ENCODE results near the gene LRRC28.

The LRRC28 gene

DNA sequence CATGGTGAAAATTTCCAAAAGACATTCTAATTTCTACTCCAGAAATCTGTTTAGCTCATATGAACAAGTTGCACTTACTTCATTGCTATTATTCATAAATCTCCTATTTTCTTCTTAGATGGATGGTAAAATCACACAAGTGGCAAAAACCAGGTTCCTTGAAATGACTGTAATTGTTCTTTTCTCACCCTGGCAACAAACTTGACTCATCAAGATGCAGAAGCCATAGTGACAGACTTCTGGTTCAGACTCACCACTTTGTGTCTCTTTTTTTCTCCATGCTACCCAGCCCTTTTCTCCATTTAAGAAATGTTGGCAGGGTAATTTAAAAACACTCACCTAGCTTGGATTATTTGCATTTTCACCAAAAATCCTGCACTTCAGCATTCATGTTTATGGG lies 82.1 kb downstream of the LRRC28 start:
- Histone ChIP-seq H3K36me3 (peaks cover 15% of the 10 kb centered on the region; the same call in 1 of the 2 replicates), H3K4me1 (peaks cover 5% of the 10 kb centered on the region; the same call in 1 of the 2 replicates), H3K27ac (no peak overlapping the region), H3K27me3 (no peaks in the 10 kb centered on the region), H3K9ac (no peak overlapping the region), H3K4me2 (no peak overlapping the region), H3K9me3 (no peaks in the 10 kb centered on the region), H4K20me1 (no peaks in the 10 kb centered on the region), H3K4me3 (no peak overlapping the region)
- no peak for TF ChIP-seq Cebpa-rat (IDR thresholded peaks at IDR 0.05)

DNA sequence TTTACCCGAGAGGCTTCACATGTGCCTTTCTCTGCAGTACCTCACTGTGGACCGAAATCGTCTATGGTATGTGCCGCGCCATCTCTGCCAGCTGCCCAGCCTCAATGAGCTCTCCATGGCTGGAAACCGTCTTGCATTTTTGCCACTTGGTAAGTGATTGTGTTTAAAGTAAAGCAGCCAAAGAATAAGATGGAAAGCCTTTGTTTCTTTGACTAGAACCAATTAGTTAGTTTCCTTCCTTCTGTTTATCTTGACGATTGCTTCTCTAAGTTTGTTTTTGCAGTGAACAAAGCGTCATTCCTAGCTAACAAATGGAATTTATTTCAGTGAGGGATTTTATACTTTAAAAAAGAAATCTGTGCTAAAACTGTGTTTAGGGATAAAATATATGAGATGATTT lies 82.7 kb downstream of the LRRC28 start:
- peaks cover 15% of the 10 kb centered on the region; the same call in 1 of the 2 replicates for H3K36me3 ChIP-seq
- H3K27me3 ChIP-seq, result no peaks in the 10 kb centered on the region
- H3K4me3 ChIP-seq, result no peak overlapping the region
- H3K9me3 ChIP-seq, result no peaks in the 10 kb centered on the region
- H3K27ac ChIP-seq, result no peak overlapping the region
- no peaks in the 10 kb centered on the region for H4K20me1 ChIP-seq
- H3K9ac ChIP-seq, result no peak overlapping the region
- TF ChIP-seq Cebpa-rat (IDR thresholded peaks at IDR 0.05), result no peak
- H3K4me2 ChIP-seq, result no peak overlapping the region
- H3K4me1 ChIP-seq, result peaks cover 5% of the 10 kb centered on the region; the same call in 1 of the 2 replicates

DNA sequence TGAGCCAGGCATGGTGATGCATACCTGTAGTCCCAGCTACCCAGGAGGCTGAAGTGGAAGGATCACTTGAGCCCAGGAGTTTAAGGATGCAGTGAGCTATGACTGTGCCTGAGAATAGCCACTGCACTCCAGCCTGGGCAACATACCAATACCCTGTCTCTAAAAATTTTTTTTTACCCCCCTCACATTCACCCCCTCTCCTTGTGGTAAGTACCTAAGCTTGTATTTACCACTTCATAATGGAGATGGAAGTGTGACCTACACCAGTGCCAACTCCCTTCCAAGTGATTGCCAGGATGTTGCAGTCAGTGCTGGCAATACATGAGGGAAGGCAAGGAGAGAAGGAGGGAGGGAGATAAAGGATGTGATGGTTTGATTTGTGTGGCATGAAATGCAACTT lies 84.2 kb downstream of the LRRC28 start:
- no peak overlapping the region for H3K9ac ChIP-seq
- peaks cover 15% of the 10 kb centered on the region; the same call in 1 of the 2 replicates for H3K36me3 ChIP-seq
- H3K9me3 ChIP-seq, result no peaks in the 10 kb centered on the region
- H3K4me3 ChIP-seq, result no peak overlapping the region
- no peak overlapping the region for H3K27ac ChIP-seq
- H3K4me2 ChIP-seq, result no peak overlapping the region
- H3K4me1 ChIP-seq, result peaks cover 5% of the 10 kb centered on the region; the same call in 1 of the 2 replicates
- H3K27me3 ChIP-seq, result no peaks in the 10 kb centered on the region
- H4K20me1 ChIP-seq, result no peaks in the 10 kb centered on the region
- TF ChIP-seq Cebpa-rat (IDR thresholded peaks at IDR 0.05), result no peak

DNA sequence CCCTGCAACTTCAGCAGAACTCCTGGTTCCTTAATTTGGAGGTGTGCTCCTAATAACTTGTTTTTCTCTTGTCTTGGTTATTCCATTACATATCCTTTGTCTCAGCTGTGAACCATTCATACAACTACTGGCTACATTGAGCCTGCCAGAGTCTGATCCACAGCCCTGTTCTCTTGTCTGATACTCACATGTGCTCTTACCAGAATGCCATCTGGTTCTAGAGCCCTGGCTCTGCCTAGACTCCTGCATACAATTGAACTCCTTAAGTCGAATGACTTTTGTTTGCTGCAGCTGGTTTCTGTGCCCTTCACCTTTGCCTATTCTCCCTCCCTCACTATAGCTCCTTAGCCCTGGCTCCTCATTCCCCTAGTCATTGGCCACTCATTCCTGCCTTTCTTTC lies 85.5 kb downstream of the LRRC28 start:
- H3K27ac ChIP-seq, result no peak overlapping the region

DNA sequence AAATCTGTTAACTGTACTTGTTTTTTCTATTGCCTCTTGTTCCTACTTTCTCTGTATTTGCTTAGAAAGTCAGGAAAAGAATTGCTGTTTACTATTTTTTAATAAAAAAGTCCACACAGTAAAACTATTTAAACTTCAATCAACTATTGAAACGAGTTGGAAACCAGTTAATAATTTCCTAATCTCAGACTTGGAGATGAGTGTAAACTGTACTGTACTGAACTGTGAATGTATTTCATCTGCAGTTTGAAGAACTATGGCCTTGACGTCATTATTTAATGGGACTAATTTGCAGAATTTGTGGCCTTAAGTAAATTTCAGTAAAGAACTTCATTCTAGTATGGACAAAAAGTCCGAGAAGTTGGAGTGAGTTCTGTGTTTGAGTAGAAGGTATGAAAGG lies 89.1 kb downstream of the LRRC28 start:
- H3K4me1 ChIP-seq, result peaks cover 22% of the 10 kb centered on the region
- H3K27ac ChIP-seq, result no peak overlapping the region
- no peak overlapping the region for H3K4me3 ChIP-seq
- no peak for TF ChIP-seq Cebpa-rat (IDR thresholded peaks at IDR 0.05)
- no peak overlapping the region for H3K9ac ChIP-seq
- peaks cover 14% of the 10 kb centered on the region; the same call in 1 of the 2 replicates for H3K36me3 ChIP-seq
- no peaks in the 10 kb centered on the region for H4K20me1 ChIP-seq
- no peak overlapping the region for H3K4me2 ChIP-seq
- H3K9me3 ChIP-seq, result no peaks in the 10 kb centered on the region
- H3K27me3 ChIP-seq, result no peaks in the 10 kb centered on the region

More for the DNA sequence above, 85.5 kb downstream of the LRRC28 start:
- no peaks in the 10 kb centered on the region for H3K9me3 ChIP-seq
- TF ChIP-seq Cebpa-rat (IDR thresholded peaks at IDR 0.05), result no peak
- H3K27me3 ChIP-seq, result no peaks in the 10 kb centered on the region
- H4K20me1 ChIP-seq, result no peaks in the 10 kb centered on the region
- H3K4me1 ChIP-seq, result no peaks in the 10 kb centered on the region
- no peak overlapping the region for H3K9ac ChIP-seq
- no peak overlapping the region for H3K4me2 ChIP-seq
- H3K36me3 ChIP-seq, result peaks cover 15% of the 10 kb centered on the region; the same call in 1 of the 2 replicates
- H3K4me3 ChIP-seq, result no peak overlapping the region

DNA sequence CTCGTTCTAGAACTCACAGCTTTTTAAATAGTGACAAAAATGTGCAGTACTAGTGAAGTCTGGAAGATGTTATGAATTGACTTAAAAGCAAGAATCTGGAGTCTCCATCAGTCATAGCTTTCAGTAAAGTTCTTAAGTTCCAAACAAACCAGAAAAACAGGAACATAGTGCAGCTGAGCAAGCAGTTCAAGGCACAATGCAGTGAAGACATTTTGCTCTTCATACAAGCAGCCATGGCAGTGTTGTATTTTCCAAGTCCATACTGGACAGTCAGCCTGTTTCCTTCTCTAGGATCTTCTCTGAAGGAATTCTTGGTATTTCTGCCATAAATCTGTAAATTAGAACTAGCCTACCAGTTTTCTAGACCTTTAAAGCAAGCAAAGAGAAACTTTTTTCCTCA lies 90.5 kb downstream of the LRRC28 start:
- no peak overlapping the region for H3K9ac ChIP-seq
- H3K9me3 ChIP-seq, result 0 out of 2 replicates have a peak, but pooled peaks cover 5% of the 10 kb centered on the region
- H3K27ac ChIP-seq, result no peak overlapping the region
- H3K4me2 ChIP-seq, result no peak overlapping the region
- TF ChIP-seq Cebpa-rat (IDR thresholded peaks at IDR 0.05), result no peak
- H3K4me3 ChIP-seq, result no peak overlapping the region
- H3K4me1 ChIP-seq, result peaks cover 30% of the 10 kb centered on the region
- no peaks in the 10 kb centered on the region for H4K20me1 ChIP-seq
- peaks cover 10% of the 10 kb centered on the region; the same call in 1 of the 2 replicates for H3K36me3 ChIP-seq
- no peaks in the 10 kb centered on the region for H3K27me3 ChIP-seq

DNA sequence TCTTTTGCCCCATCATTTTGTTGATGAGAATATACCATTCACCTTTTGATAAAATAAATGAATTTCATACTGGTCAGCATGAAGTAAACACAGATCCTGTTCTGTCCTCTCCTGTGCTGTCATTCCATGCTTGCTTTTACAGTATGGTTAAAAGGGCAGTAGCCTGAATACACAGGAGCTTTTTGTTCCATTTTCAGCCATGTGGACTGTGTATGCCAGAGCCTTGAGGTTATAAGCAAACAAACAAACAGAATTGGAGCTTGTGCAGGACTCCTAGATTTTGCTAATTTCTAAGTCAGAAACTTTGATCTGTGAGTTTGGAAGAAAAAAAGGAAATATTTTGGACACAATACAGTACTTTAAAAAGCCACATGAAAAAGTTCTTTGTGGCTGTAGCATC lies 91.9 kb downstream of the LRRC28 start:
- TF ChIP-seq Cebpa-rat (IDR thresholded peaks at IDR 0.05), result no peak
- H4K20me1 ChIP-seq, result no peaks in the 10 kb centered on the region
- H3K4me3 ChIP-seq, result no peak overlapping the region
- H3K9me3 ChIP-seq, result 0 out of 2 replicates have a peak, but pooled peaks cover 5% of the 10 kb centered on the region
- no peak overlapping the region for H3K9ac ChIP-seq
- H3K36me3 ChIP-seq, result peaks cover 5% of the 10 kb centered on the region; the same call in 1 of the 2 replicates
- no peak overlapping the region for H3K27ac ChIP-seq
- peak overlapping the region; percentile 16 for H3K4me2 ChIP-seq
- no peaks in the 10 kb centered on the region for H3K27me3 ChIP-seq
- H3K4me1 ChIP-seq, result peaks cover 30% of the 10 kb centered on the region

DNA sequence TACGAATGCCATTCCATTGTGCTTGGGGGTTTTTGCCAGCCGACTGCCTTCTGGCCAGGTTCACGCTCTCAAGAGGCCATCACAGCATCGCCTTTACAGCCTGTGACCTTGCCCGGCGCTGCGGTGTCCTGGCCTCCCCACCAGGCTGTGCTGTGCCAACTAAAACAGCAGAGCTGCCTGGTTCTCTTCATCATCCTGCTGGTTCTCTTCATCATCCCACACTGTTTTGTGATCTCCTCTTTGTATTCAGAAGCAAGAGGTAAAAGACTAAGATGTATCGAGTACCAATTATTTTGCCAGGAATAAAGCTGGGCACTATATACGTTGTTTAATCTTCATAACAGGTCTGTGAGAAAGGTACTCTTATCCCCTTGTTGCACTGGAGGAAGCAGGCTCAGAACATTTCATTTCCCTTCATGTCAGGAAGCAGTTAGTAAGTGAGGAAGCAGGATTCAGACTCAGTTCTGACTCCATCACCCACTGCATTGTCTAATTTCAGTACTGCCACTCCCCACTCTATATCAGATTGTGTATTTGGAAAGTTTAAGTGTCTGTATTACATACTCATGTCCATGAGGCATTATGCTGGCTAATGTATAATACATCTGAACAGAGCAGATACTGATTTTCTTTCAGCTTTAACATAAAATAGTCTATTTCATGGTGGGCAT lies 92.7 kb downstream of the LRRC28 start:
- H3K9me3 ChIP-seq, result peaks cover 9% of the 10 kb centered on the region
- no peak overlapping the region for H3K4me3 ChIP-seq
- no peaks in the 10 kb centered on the region for H4K20me1 ChIP-seq
- peak overlapping the region; percentile 16 for H3K4me2 ChIP-seq
- H3K27ac ChIP-seq, result no peak overlapping the region
- no peak for TF ChIP-seq Cebpa-rat (IDR thresholded peaks at IDR 0.05)
- peaks cover 5% of the 10 kb centered on the region; the same call in 1 of the 2 replicates for H3K36me3 ChIP-seq
- peaks cover 30% of the 10 kb centered on the region for H3K4me1 ChIP-seq
- no peak overlapping the region for H3K9ac ChIP-seq
- H3K27me3 ChIP-seq, result no peaks in the 10 kb centered on the region

DNA sequence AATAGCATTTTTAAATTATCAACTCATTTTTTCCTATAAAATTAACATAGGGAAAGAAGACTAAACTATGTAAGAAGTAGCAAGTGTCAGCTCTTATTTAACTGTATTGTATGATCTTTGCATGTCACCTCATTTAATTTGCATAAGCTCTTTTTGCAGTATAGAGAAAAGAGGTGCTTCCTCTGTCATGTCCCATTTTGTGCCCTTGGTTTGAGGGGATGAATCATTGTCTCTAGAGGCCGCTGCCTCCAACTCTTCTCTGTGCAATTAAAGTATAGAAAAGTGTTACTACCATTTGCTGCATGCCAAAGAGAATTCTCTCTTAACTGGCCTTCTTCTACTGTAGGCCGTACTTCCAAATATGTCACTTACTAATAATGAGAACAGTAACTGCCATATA lies 93.4 kb downstream of the LRRC28 start:
- H3K4me2 ChIP-seq, result peak overlapping the region; percentile 16; the same call in 1 of the 2 replicates
- H3K36me3 ChIP-seq, result peaks cover 5% of the 10 kb centered on the region; the same call in 1 of the 2 replicates
- no peak overlapping the region for H3K4me3 ChIP-seq
- no peaks in the 10 kb centered on the region for H4K20me1 ChIP-seq
- peaks cover 15% of the 10 kb centered on the region for H3K9me3 ChIP-seq
- no peak overlapping the region for H3K27ac ChIP-seq
- no peak overlapping the region for H3K9ac ChIP-seq
- TF ChIP-seq Cebpa-rat (IDR thresholded peaks at IDR 0.05), result no peak
- no peaks in the 10 kb centered on the region for H3K27me3 ChIP-seq
- H3K4me1 ChIP-seq, result peaks cover 30% of the 10 kb centered on the region

DNA sequence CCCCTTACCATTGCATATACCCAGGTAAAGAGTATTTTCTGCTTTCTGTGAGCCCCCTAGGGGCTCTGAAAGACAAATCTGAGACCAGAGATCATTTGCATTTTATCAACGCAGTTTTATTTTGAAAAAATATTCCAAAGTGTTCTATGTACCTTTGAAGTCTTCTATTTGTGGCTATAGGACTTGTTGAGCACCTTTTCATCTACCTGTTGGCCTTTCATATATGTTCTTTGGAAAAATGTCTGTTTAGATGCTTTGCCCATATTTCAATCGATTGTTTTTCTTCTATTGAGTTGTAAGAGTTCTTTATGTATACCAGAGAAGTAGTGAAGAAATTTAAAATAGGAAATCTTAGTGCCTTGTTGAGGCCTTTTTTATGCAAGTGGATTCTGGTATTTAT lies 94.0 kb downstream of the LRRC28 start:
- no peak for TF ChIP-seq Cebpa-rat (IDR thresholded peaks at IDR 0.05)
- Histone ChIP-seq H4K20me1 (no peaks in the 10 kb centered on the region), H3K9me3 (peaks cover 17% of the 10 kb centered on the region), H3K27me3 (no peaks in the 10 kb centered on the region), H3K36me3 (peaks cover 5% of the 10 kb centered on the region; the same call in 1 of the 2 replicates), H3K9ac (no peak overlapping the region), H3K4me3 (no peak overlapping the region), H3K4me2 (peak overlapping the region; percentile 16; the same call in 1 of the 2 replicates), H3K4me1 (peaks cover 30% of the 10 kb centered on the region), H3K27ac (no peak overlapping the region)

Data from BLaER1 (cell line).